H9 (cell line): Measurements from ENCODE around the gene HSPA1L. TPM values are rescaled to one million over a fixed set of nuclear protein-coding genes. Genes with fewer than 3 reads are reported as not detected.
"Not testable (repeated sequence)": the region's sequence is repeated elsewhere in the genome, so short reads cannot be mapped to it uniquely, and the experiment has no call there.

Experiments
- DNase-seq: peaks from one replicate; pipeline ENCODE4 v3.0.0-alpha.2; 2017
- H2AFZ ChIP-seq: one replicate; pipeline ENCODE4 v1.6.1; 2013; ENCODE audit warnings: mild to moderate bottlenecking, low read length, control low read depth, moderate library complexity
- H2AK5ac ChIP-seq: 2 replicates; pipeline ENCODE4 v1.6.1; 2013; ENCODE audit warnings: low read length, control low read depth, mixed read lengths; ENCODE audit not compliant: insufficient read length
- H2BK120ac ChIP-seq: one replicate; pipeline ENCODE4 v1.6.1; 2013; ENCODE audit warnings: low read depth, mild to moderate bottlenecking, low read length, control low read depth, inconsistent platforms; ENCODE audit not compliant: poor library complexity, severe bottlenecking
- H2BK12ac ChIP-seq: 2 replicates; pipeline ENCODE4 v1.6.1; 2013; ENCODE audit warnings: low read length, control low read depth, mixed read lengths, low read depth; ENCODE audit not compliant: insufficient read length
- H2BK15ac ChIP-seq: 2 replicates; pipeline ENCODE4 v1.6.1; 2013; ENCODE audit warnings: low read depth, low read length, control low read depth
- H2BK20ac ChIP-seq: one replicate; pipeline ENCODE4 v1.6.1; 2013; ENCODE audit warnings: low read depth, mild to moderate bottlenecking, low read length, control low read depth, inconsistent platforms; ENCODE audit not compliant: poor library complexity, severe bottlenecking
- H2BK5ac ChIP-seq: 2 replicates; pipeline ENCODE4 v1.6.1; 2013; ENCODE audit warnings: low read length, control low read depth, mixed read lengths; ENCODE audit not compliant: insufficient read length
- H3K14ac ChIP-seq: 2 replicates; pipeline ENCODE4 v1.6.1; 2013; ENCODE audit warnings: low read length, control low read depth; ENCODE audit not compliant: insufficient read depth
- H3K18ac ChIP-seq: 2 replicates; pipeline ENCODE4 v1.6.1; 2013; ENCODE audit warnings: low read depth, mild to moderate bottlenecking, mixed read lengths, low read length, control low read depth; ENCODE audit not compliant: insufficient read length
- H3K23ac ChIP-seq: 2 replicates; pipeline ENCODE4 v1.6.1; 2013; ENCODE audit warnings: low read length, control low read depth, mixed read lengths, low read depth; ENCODE audit not compliant: insufficient read length
- H3K23me2 ChIP-seq: 2 replicates; pipeline ENCODE4 v1.6.1; 2013; ENCODE audit warnings: low read depth, mild to moderate bottlenecking, mixed read lengths, low read length, control low read depth; ENCODE audit not compliant: insufficient read length, poor library complexity, severe bottlenecking
- H3K27ac ChIP-seq: 2 replicates; pipeline ENCODE4 v1.5.1; 2013; ENCODE audit warnings: low read length, control low read depth, mixed read lengths, low read depth; ENCODE audit not compliant: insufficient read length
- H3K27me3 ChIP-seq: 2 replicates; pipeline ENCODE4 v1.6.1; 2013; ENCODE audit warnings: low read length, control low read depth, inconsistent platforms; ENCODE audit not compliant: insufficient read depth
- H3K4ac ChIP-seq: 2 replicates; pipeline ENCODE4 v1.6.1; 2013; ENCODE audit warnings: low read depth, mild to moderate bottlenecking, control low read depth, inconsistent platforms, low read length, moderate library complexity
- H3K4me1 ChIP-seq: 2 replicates; pipeline ENCODE4 v1.6.1; 2013; ENCODE audit warnings: low read length, control low read depth, inconsistent platforms; ENCODE audit not compliant: insufficient read depth
- H3K4me2 ChIP-seq: 2 replicates; pipeline ENCODE4 v1.6.1; 2013; ENCODE audit warnings: low read length, control low read depth, mixed read lengths; ENCODE audit not compliant: insufficient read length, insufficient read depth
- H3K56ac ChIP-seq: 2 replicates; pipeline ENCODE4 v1.6.1; 2013; ENCODE audit warnings: low read depth, mild to moderate bottlenecking, mixed read lengths, low read length, control low read depth; ENCODE audit not compliant: insufficient read length
- H3K79me1 ChIP-seq: 2 replicates; pipeline ENCODE4 v1.6.1; 2013; ENCODE audit warnings: low read depth, mild to moderate bottlenecking, moderate library complexity, low read length, control low read depth, inconsistent platforms; ENCODE audit not compliant: insufficient read depth, poor library complexity, severe bottlenecking
- H3K79me2 ChIP-seq: 2 replicates; pipeline ENCODE4 v1.6.1; 2013; ENCODE audit warnings: low read length, control low read depth, inconsistent platforms; ENCODE audit not compliant: insufficient read depth
- H3K9ac ChIP-seq: 2 replicates; pipeline ENCODE4 v1.6.1; 2013; ENCODE audit warnings: low read length, control low read depth, mixed read lengths; ENCODE audit not compliant: insufficient read length; ENCODE audit errors: extremely low read depth
- H3K9me3 ChIP-seq: one replicate; pipeline ENCODE4 v1.6.1; 2013; ENCODE audit warnings: low read depth, low read length, inconsistent platforms; ENCODE audit not compliant: control insufficient read depth
- H3T11ph ChIP-seq: one replicate; pipeline ENCODE4 v1.6.1; 2013; ENCODE audit warnings: mild to moderate bottlenecking, low read length, control low read depth, inconsistent platforms
- H4K20me1 ChIP-seq: one replicate; pipeline ENCODE4 v1.6.1; 2013; ENCODE audit not compliant: control insufficient read depth, insufficient read length, insufficient read depth
- H4K5ac ChIP-seq: 2 replicates; pipeline ENCODE4 v1.6.1; 2013; ENCODE audit warnings: low read depth, mild to moderate bottlenecking, mixed read lengths, low read length, control low read depth; ENCODE audit not compliant: insufficient read length
- H4K8ac ChIP-seq: replicated peaks from 2 replicates; pipeline ENCODE4 v1.6.1; 2013; ENCODE audit warnings: low read length, control low read depth, mixed read lengths, low read depth; ENCODE audit not compliant: insufficient read length
- H4K91ac ChIP-seq: 2 replicates; pipeline ENCODE4 v1.6.1; 2013; ENCODE audit warnings: low read depth, mild to moderate bottlenecking, moderate library complexity, mixed read lengths, low read length, control low read depth; ENCODE audit not compliant: insufficient read length
- H3K27ac Mint-ChIP-seq, 3 experiments: 2 replicates in 2 of 3; 3 replicates in 1 of 3; pipeline ENCODE4 v1.8.0; 2020 to 2021; ENCODE audit warnings: mixed read lengths in 3 of 3, mild to moderate bottlenecking in 1 of 3, moderate library complexity in 1 of 3
- H3K27me3 Mint-ChIP-seq: 2 replicates; pipeline ENCODE4 v1.8.0; 2021; ENCODE audit warnings: low read depth, mild to moderate bottlenecking, moderate library complexity, mixed read lengths
- H3K36me3 Mint-ChIP-seq, 3 experiments: 2 replicates in 2 of 3; 3 replicates in 1 of 3; pipeline ENCODE4 v1.8.0; 2020 to 2021; ENCODE audit warnings: low read depth in 3 of 3, mixed read lengths in 3 of 3; ENCODE audit not compliant: insufficient read depth in 1 of 3
- H3K4me1 Mint-ChIP-seq, 2 experiments: 2 replicates each; pipeline ENCODE4 v1.8.0; 2020; ENCODE audit warnings: mixed read lengths in 2 of 2
- H3K4me3 Mint-ChIP-seq, 2 experiments: 2 replicates in 1 of 2; 3 replicates in 1 of 2; pipeline ENCODE4 v1.8.0; 2020 to 2021; ENCODE audit warnings: mild to moderate bottlenecking in 2 of 2, mixed read lengths in 2 of 2, moderate library complexity in 1 of 2
- H3K9me3 Mint-ChIP-seq, 2 experiments: 2 replicates in 1 of 2; 3 replicates in 1 of 2; pipeline ENCODE4 v1.8.0; 2020; ENCODE audit warnings: mild to moderate bottlenecking in 2 of 2, mixed read lengths in 2 of 2, moderate library complexity in 1 of 2
- CTCF ChIP-seq: fragments of 200-600 bp; sonication (generic); conservative IDR thresholded peaks from 3 replicates; pipeline ENCODE4 v1.8.0; 2021; ENCODE audit warnings: antibody characterized with exemption, mild to moderate bottlenecking
- WGBS: extraction: QIAGEN DNeasy Blood & Tissue Kit; methylation state at CpG from one replicate; pipeline ENCODE4 v1.1.7; 2013; ENCODE audit warnings: missing lambda C conversion rate, low lambda C conversion rate, mixed read lengths; ENCODE audit not compliant: insufficient read length; ENCODE audit errors: extremely low coverage; 5-methylcytosine and 5-hydroxymethylcytosine counted together
- total RNA-seq: library from RNA; stranded (reverse); gene quantifications from 2 replicates; pipeline ENCODE4 v1.2.1, GENCODE V29; 2021

The HSPA1L gene
- total RNA-seq, 1 experiment from 2014 or later = 2.5 TPM

GRCh38 chr6:31858707-31859106, 43.6 kb upstream of the HSPA1L start:
- Histone ChIP-seq H3K4me2 (no peak overlapping the region), H3K79me1 (no peaks in the 10 kb centered on the region), H3K4me1 (no peaks in the 10 kb centered on the region), H2BK20ac (no peak overlapping the region), H3K27me3 (no peaks in the 10 kb centered on the region), H2BK15ac (no peak overlapping the region), H2AK5ac (no peak overlapping the region), H3K14ac (no peak overlapping the region), H3K23me2 (peaks cover 11% of the 10 kb centered on the region), H3K79me2 (no peaks in the 10 kb centered on the region), H3T11ph (no peak overlapping the region), H3K4ac (no peak overlapping the region), H4K20me1 (no peaks in the 10 kb centered on the region), H3K9me3 (no peaks in the 10 kb centered on the region), H3K9ac (no peak overlapping the region), H4K91ac (no peak overlapping the region), H3K27ac (no peak overlapping the region), H3K18ac (no peak overlapping the region), H2BK120ac (no peak overlapping the region), H2BK12ac (no peak overlapping the region), H4K8ac (no peak overlapping the region), H2AFZ (no peak overlapping the region), H2BK5ac (no peak overlapping the region), H4K5ac (no peak overlapping the region), H3K56ac (no peak overlapping the region), H3K23ac (no peak overlapping the region)
- Mint-ChIP-seq H3K4me3 (no peak overlapping the region), H3K9me3 (peaks cover 5 to 6% of the 10 kb centered on the region in 2 experiments), H3K36me3 (peaks cover 12 to 36% (median 22%) of the 10 kb centered on the region in 3 experiments; a peak in 6 of 7 replicates), H3K4me1 (peaks cover 7 to 8% of the 10 kb centered on the region in 2 experiments), H3K27ac (no peak overlapping the region; a peak in 1 of 7 replicates), H3K27me3 (peaks cover 2% of the 10 kb centered on the region)
- TF ChIP-seq CTCF = no peak
- WGBS = no CpG with 5 or more reads among the region's 8 CpGs
- no peak for DNase-seq

GRCh38 chr6:31857774-31858173, 42.7 kb upstream of the HSPA1L start:
- not testable (repeated sequence) for H4K5ac ChIP-seq

More at GRCh38 chr6:31857774-31858173, 42.7 kb upstream of the HSPA1L start:
- not testable (repeated sequence) for H3K4me1 ChIP-seq, H2BK120ac ChIP-seq, H3K4me2 ChIP-seq, H3K4me3 Mint-ChIP-seq, H2BK20ac ChIP-seq, H3K9me3 ChIP-seq, H3T11ph ChIP-seq, H3K18ac ChIP-seq, H3K14ac ChIP-seq, H3K27me3 ChIP-seq, H3K79me1 ChIP-seq, H4K8ac ChIP-seq, H4K91ac ChIP-seq, H3K4ac ChIP-seq, H3K79me2 ChIP-seq, H3K4me1 Mint-ChIP-seq, H2BK15ac ChIP-seq, H3K56ac ChIP-seq, H3K27me3 Mint-ChIP-seq, H2BK12ac ChIP-seq, H2BK5ac ChIP-seq, H3K27ac Mint-ChIP-seq, H3K23me2 ChIP-seq, H3K27ac ChIP-seq, H3K9ac ChIP-seq, H4K20me1 ChIP-seq, H2AK5ac ChIP-seq, DNase-seq, H3K23ac ChIP-seq, H3K9me3 Mint-ChIP-seq, H2AFZ ChIP-seq
- no CpG with 5 or more reads among the region's 8 CpGs for WGBS
- H3K36me3 Mint-ChIP-seq = peaks cover 14 to 39% (median 25%) of the 10 kb centered on the region in 3 experiments; a peak in 6 of 7 replicates
